Measurements from ENCODE around the gene ARHGEF11. TPM values are rescaled to one million over a fixed set of nuclear protein-coding genes. Genes with fewer than 3 reads are reported as not detected.
A peak's percentile ranks its signal among the peaks of the same experiment; 100 is the strongest.

Gene ARHGEF11
- total RNA-seq, 1 experiment from 2014 or later: 38.1 TPM

DNA sequence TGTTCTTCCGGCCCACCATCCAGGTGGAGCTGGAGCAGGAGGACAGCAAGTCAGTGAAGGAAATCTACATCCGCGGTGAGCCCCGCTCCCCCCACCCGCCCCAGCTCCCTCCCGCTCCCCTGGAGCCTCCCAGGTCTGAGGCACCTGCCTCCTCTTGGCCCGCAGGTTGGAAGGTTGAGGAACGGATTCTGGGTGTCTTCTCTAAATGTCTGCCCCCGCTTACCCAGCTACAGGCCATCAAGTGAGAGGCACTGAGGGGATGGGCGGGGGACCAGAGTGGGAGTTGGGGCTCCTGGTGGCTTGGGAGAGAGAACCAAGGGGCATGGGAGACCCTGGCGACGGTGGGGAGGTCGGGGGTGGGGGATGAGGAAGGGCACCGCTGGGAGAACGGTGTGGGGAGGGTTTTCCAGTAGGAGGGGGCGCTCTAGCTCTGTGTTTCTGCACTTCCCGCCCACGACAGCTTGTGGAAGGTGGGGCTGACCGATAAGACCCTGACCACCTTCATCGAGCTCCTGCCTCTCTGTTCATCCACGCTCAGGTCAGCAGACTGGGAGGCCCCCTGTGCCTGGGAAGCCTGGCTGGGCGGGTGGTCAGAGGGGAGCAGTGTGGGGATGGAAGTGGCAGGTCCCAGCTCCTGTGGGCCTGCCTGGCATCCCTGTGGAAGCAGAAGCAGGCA, 120.9 kb downstream of the ARHGEF11 start (continued):
- TF ChIP-seq ZNF532 (CRISPR knock-in tag; IDR thresholded peaks at IDR 0.05; ENCODE audit: borderline replicate concordance) (no peak), TCF7 (CRISPR knock-in tag; IDR thresholded peaks at IDR 0.05; ENCODE audit: low read depth) (no peak), STAT6 (CRISPR knock-in tag; conservative IDR thresholded peaks at IDR 0.05; ENCODE audit: low read depth) (no peak)

GRCh38 chr1:156923670-156924477, 121.7 kb downstream of the ARHGEF11 start:
- Mint-ChIP-seq H3K9me3 (no peaks in the 10 kb centered on the region), H3K4me1 (peaks cover 25% of the 10 kb centered on the region), H3K27ac (no peak overlapping the region), H3K36me3 (no peaks in the 10 kb centered on the region), H3K27me3 (ENCODE audit: low read depth) (peaks cover 100% of the 10 kb centered on the region), H3K4me3 (peak overlapping the region; percentile 72)
- ATAC-seq (no peak), DNase-seq (ENCODE audit: low spot score) (no peak)
- CTCF ChIA-PET: interaction anchor here (0.7 to 11.9 kb wide), 28 partner anchors 11 to 304 kb away, joined by 3 to 233 read pairs (median 6); partner anchors contain the start of genes CRABP2, HDGF, INSRR and NTRK1
- POLR2A ChIA-PET: interaction anchor here (0.9 to 1.2 kb wide), 2 partner anchors 10 to 230 kb away, joined by 3 to 4 read pairs; no protein-coding TSS in a partner anchor
- no peak for TF ChIP-seq ZNF396 (CRISPR knock-in tag; IDR thresholded peaks at IDR 0.05; ENCODE audit: borderline replicate concordance)
- no peak for TF ChIP-seq IRF2 (CRISPR knock-in tag; IDR thresholded peaks at IDR 0.05; ENCODE audit: borderline replicate concordance, low read depth)
- no peak for TF ChIP-seq RORB (CRISPR knock-in tag; IDR thresholded peaks at IDR 0.05)
- TF ChIP-seq, protein P1, sequence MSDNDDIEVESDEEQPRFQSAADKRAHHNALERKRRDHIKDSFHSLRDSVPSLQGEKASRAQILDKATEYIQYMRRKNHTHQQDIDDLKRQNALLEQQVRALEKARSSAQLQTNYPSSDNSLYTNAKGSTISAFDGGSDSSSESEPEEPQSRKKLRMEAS (CRISPR knock-in tag; IDR thresholded peaks at IDR 0.05): peak; percentile 57
- TF ChIP-seq ZNF263 (CRISPR knock-in tag; IDR thresholded peaks at IDR 0.05; ENCODE audit: low read depth): no peak
- TF ChIP-seq ATF1 (CRISPR knock-in tag; IDR thresholded peaks at IDR 0.05): no peak
- TF ChIP-seq IRF1 (CRISPR knock-in tag; IDR thresholded peaks at IDR 0.05): no peak
- no peak for TF ChIP-seq ERG (CRISPR knock-in tag; IDR thresholded peaks at IDR 0.05)
- TF ChIP-seq, protein P2, sequence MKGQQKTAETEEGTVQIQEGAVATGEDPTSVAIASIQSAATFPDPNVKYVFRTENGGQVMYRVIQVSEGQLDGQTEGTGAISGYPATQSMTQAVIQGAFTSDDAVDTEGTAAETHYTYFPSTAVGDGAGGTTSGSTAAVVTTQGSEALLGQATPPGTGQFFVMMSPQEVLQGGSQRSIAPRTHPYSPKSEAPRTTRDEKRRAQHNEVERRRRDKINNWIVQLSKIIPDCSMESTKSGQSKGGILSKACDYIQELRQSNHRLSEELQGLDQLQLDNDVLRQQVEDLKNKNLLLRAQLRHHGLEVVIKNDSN (CRISPR knock-in tag; IDR thresholded peaks at IDR 0.05): no peak
- TF ChIP-seq FOXJ3 (CRISPR knock-in tag; IDR thresholded peaks at IDR 0.05; ENCODE audit: borderline replicate concordance): no peak
- no peak for TF ChIP-seq TCF7 (CRISPR knock-in tag; IDR thresholded peaks at IDR 0.05; ENCODE audit: low read depth)
- no peak for TF ChIP-seq SP1 (CRISPR knock-in tag; conservative IDR thresholded peaks at IDR 0.05)
- TF ChIP-seq, protein P3, sequence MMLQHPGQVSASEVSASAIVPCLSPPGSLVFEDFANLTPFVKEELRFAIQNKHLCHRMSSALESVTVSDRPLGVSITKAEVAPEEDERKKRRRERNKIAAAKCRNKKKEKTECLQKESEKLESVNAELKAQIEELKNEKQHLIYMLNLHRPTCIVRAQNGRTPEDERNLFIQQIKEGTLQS (CRISPR knock-in tag; conservative IDR thresholded peaks at IDR 0.05): no peak
- TF ChIP-seq, protein P4, sequence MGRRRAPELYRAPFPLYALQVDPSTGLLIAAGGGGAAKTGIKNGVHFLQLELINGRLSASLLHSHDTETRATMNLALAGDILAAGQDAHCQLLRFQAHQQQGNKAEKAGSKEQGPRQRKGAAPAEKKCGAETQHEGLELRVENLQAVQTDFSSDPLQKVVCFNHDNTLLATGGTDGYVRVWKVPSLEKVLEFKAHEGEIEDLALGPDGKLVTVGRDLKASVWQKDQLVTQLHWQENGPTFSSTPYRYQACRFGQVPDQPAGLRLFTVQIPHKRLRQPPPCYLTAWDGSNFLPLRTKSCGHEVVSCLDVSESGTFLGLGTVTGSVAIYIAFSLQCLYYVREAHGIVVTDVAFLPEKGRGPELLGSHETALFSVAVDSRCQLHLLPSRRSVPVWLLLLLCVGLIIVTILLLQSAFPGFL (CRISPR knock-in tag; IDR thresholded peaks at IDR 0.05; ENCODE audit: borderline replicate concordance): no peak
- TF ChIP-seq JAZF1 (CRISPR knock-in tag; IDR thresholded peaks at IDR 0.05): no peak
